ENCODE measurements around the gene DEGS2. TPM values are rescaled to one million over a fixed set of nuclear protein-coding genes. Genes with fewer than 3 reads are reported as not detected.

Gene DEGS2
- total RNA-seq, 1 donor from 2014 or later = not detected

- no peaks in the 10 kb centered on the region for H3K36me3 ChIP-seq
- no peaks in the 10 kb centered on the region for H3K9me3 ChIP-seq (replicated peaks)
- intact Hi-C loops (cut with micrococcal nuclease) = no loop called here
- TF ChIP-seq, protein P1, sequence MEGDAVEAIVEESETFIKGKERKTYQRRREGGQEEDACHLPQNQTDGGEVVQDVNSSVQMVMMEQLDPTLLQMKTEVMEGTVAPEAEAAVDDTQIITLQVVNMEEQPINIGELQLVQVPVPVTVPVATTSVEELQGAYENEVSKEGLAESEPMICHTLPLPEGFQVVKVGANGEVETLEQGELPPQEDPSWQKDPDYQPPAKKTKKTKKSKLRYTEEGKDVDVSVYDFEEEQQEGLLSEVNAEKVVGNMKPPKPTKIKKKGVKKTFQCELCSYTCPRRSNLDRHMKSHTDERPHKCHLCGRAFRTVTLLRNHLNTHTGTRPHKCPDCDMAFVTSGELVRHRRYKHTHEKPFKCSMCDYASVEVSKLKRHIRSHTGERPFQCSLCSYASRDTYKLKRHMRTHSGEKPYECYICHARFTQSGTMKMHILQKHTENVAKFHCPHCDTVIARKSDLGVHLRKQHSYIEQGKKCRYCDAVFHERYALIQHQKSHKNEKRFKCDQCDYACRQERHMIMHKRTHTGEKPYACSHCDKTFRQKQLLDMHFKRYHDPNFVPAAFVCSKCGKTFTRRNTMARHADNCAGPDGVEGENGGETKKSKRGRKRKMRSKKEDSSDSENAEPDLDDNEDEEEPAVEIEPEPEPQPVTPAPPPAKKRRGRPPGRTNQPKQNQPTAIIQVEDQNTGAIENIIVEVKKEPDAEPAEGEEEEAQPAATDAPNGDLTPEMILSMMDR (IDR thresholded peaks at IDR 0.05; ENCODE audit: borderline replicate concordance) = no peak
- peaks cover 13% of the 10 kb centered on the region for H3K4me1 ChIP-seq
- no peak for DNase-seq
- H3K27ac ChIP-seq (replicated peaks) = no peak overlapping the region
- no peak overlapping the region for H3K4me3 ChIP-seq
- peaks cover 41% of the 10 kb centered on the region for H3K27me3 ChIP-seq (ENCODE audit: low read depth)
These were observed 9.1 kb upstream of the DEGS2 start for GRCh38 chr14:100168506-100168905.

- DNase-seq = no peak
- H3K27me3 ChIP-seq (ENCODE audit: low read depth) = peaks cover 43% of the 10 kb centered on the region
- H3K4me3 ChIP-seq = peak overlapping the region; percentile 49
- H3K27ac ChIP-seq (replicated peaks) = no peak overlapping the region
- peaks cover 13% of the 10 kb centered on the region for H3K4me1 ChIP-seq
- H3K36me3 ChIP-seq = no peaks in the 10 kb centered on the region
- TF ChIP-seq, protein P1 (IDR thresholded peaks at IDR 0.05; ENCODE audit: borderline replicate concordance) = no peak
- intact Hi-C loops (cut with micrococcal nuclease) = no loop called here
- no peaks in the 10 kb centered on the region for H3K9me3 ChIP-seq (replicated peaks)
These were observed 6.5 kb upstream of the DEGS2 start for GRCh38 chr14:100165831-100166440.

- Histone ChIP-seq H3K27ac (replicated peaks) (no peak overlapping the region), H3K9me3 (replicated peaks) (no peaks in the 10 kb centered on the region), H3K4me1 (peaks cover 13% of the 10 kb centered on the region), H3K27me3 (ENCODE audit: low read depth) (peaks cover 46% of the 10 kb centered on the region), H3K4me3 (peak overlapping the region; percentile 23), H3K36me3 (no peaks in the 10 kb centered on the region)
- DNase-seq = no peak
- intact Hi-C loops (cut with micrococcal nuclease) = no loop called here
- TF ChIP-seq, protein P1 (IDR thresholded peaks at IDR 0.05; ENCODE audit: borderline replicate concordance) = peak; percentile 25
These were observed 5.9 kb upstream of the DEGS2 start for GRCh38 chr14:100165376-100165775.

DNA sequence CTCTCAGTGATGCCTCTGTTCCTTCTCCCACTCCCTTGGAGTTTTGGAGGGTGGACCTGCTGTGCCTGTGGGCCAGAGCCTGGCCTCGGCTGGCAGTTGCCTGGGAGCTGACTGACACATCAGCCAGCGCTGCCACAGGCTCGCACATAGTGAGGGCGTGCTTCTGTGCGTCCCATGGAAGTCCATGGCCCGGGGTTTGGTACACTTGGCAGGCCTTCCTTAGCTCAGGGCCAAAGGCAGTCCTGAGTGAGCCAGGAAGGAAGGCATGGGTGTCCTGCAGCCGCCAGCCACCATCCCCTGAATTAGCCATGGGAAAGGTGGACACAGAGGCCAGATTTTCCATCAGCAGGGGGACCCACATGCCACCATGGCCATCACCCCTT lies 1.1 kb upstream of the DEGS2 start:
- no peaks in the 10 kb centered on the region for H3K9me3 ChIP-seq (replicated peaks)
- intact Hi-C loops (cut with micrococcal nuclease) = no loop called here
- H3K27me3 ChIP-seq (ENCODE audit: low read depth) = peaks cover 74% of the 10 kb centered on the region
- no peaks in the 10 kb centered on the region for H3K36me3 ChIP-seq
- no peak for DNase-seq
- peaks cover 19% of the 10 kb centered on the region for H3K4me1 ChIP-seq
- TF ChIP-seq, protein P1 (IDR thresholded peaks at IDR 0.05; ENCODE audit: borderline replicate concordance) = no peak
- no peak overlapping the region for H3K4me3 ChIP-seq
- no peak overlapping the region for H3K27ac ChIP-seq (replicated peaks)

GRCh38 chr14:100159865-100160533 lies 554 bp upstream of the DEGS2 start:
- peaks cover 3% of the 10 kb centered on the region for H3K9me3 ChIP-seq (replicated peaks)
- peak overlapping the region; percentile 61 for H3K4me3 ChIP-seq
- H3K36me3 ChIP-seq = no peaks in the 10 kb centered on the region
- H3K4me1 ChIP-seq = peaks cover 15% of the 10 kb centered on the region
- TF ChIP-seq, protein P1 (IDR thresholded peaks at IDR 0.05; ENCODE audit: borderline replicate concordance) = no peak
- no peak for DNase-seq
- H3K27ac ChIP-seq (replicated peaks) = no peak overlapping the region
- intact Hi-C loops (cut with micrococcal nuclease) = no loop called here
- peaks cover 70% of the 10 kb centered on the region for H3K27me3 ChIP-seq (ENCODE audit: low read depth)
